B cell (primary cell): Measurements from ENCODE around the gene FBXO10. TPM values are rescaled to one million over a fixed set of nuclear protein-coding genes. Genes with fewer than 3 reads are reported as not detected.

ENCODE experiments used
- ATAC-seq: fragments of 200-7000 bp; cut with Tn5 transposase; one replicate; pipeline ENCODE4 v1.10.0; 2021; ENCODE audit warnings: low read depth, mild to moderate bottlenecking, moderate number of reproducible peaks, moderate library complexity
- CTCF ChIA-PET: fragments of 350-600 bp; sonication (Branson Sonifier 250); formaldehyde crosslinking; loops from one replicate; lab custom pipeline; 2021; ENCODE audit warnings: antibody characterized with exemption, inconsistent platforms; lab: Charles Lee
- POLR2A ChIA-PET: fragments of 350-600 bp; sonication (Branson Sonifier 250); formaldehyde crosslinking; loops from one replicate; lab custom pipeline; 2021; ENCODE audit warnings: antibody characterized with exemption; lab: Charles Lee
- DNase-seq: peaks from one replicate; pipeline ENCODE4 v3.0.0; 2013
- H2AFZ ChIP-seq: 2 replicates; pipeline ENCODE4 v1.6.1; 2012; ENCODE audit warnings: mild to moderate bottlenecking, low read depth, low read length; ENCODE audit not compliant: insufficient read depth, poor library complexity, severe bottlenecking
- H3K27ac ChIP-seq, 2 donors: 1 replicate in 1 of 2; 2 replicates in 1 of 2; pipeline ENCODE4 v1.5.1; 2012 to 2013; ENCODE audit warnings: low read length in 2 of 2, mild to moderate bottlenecking in 2 of 2, moderate library complexity in 1 of 2
- H3K27me3 ChIP-seq, 4 experiments: fragments of 200-600 bp in 1 of 4; sonication (generic) in 1 of 4; replicated peaks in 1 of 4; 1 replicate in 2 of 4; 2 replicates in 2 of 4; pipeline versions ENCODE4 v1.6.1 to v1.7.0; 2013 to 2016; ENCODE audit warnings: low read length in 3 of 4, mild to moderate bottlenecking in 2 of 4, mixed read lengths in 1 of 4, moderate library complexity in 1 of 4; ENCODE audit not compliant: insufficient read depth in 4 of 4, control insufficient read depth in 3 of 4; ENCODE audit errors: control extremely low read depth in 1 of 4
- H3K36me3 ChIP-seq, 2 experiments: replicated peaks in 1 of 2; 1 replicate in 1 of 2; 2 replicates in 1 of 2; pipeline versions ENCODE4 v1.6.1 to v1.7.1; 2013; ENCODE audit warnings: low read length in 1 of 2; ENCODE audit not compliant: insufficient read depth in 2 of 2, control insufficient read depth in 1 of 2; ENCODE audit errors: control extremely low read depth in 1 of 2, extremely low read depth in 1 of 2
- H3K4me1 ChIP-seq, 2 donors: fragments of 200-600 bp in 1 of 2; sonication (generic) in 1 of 2; 1 replicate in 1 of 2; 2 replicates in 1 of 2; pipeline versions ENCODE4 v1.5.1 to v1.6.1; 2013 to 2017; ENCODE audit warnings: low read length in 2 of 2; ENCODE audit not compliant: control insufficient read depth in 2 of 2, insufficient read depth in 2 of 2
- H3K4me2 ChIP-seq: replicated peaks from 2 replicates; pipeline ENCODE3; 2012; ENCODE audit warnings: mild to moderate bottlenecking, low read depth, low read length; ENCODE audit not compliant: poor library complexity, severe bottlenecking
- H3K4me3 ChIP-seq, 5 experiments: fragments of 200-600 bp in 1 of 5; sonication (generic) in 1 of 5; 1 replicate in 3 of 5; 2 replicates in 2 of 5; pipeline versions ENCODE4 v1.5.1 to v1.7.0; 2011 to 2016; ENCODE audit warnings: low read length in 4 of 5, mild to moderate bottlenecking in 4 of 5, low read depth in 2 of 5, control low read depth in 1 of 5, moderate library complexity in 1 of 5; ENCODE audit not compliant: insufficient read depth in 1 of 5; ENCODE audit errors: control extremely low read depth in 1 of 5, extremely low read depth in 1 of 5
- H3K79me2 ChIP-seq: fragments of 200-600 bp; sonication (generic); one replicate; pipeline ENCODE4 v1.6.0; 2016; ENCODE audit warnings: low read length; ENCODE audit not compliant: control insufficient read depth, insufficient read depth
- H3K9ac ChIP-seq: fragments of 200-600 bp; sonication (generic); 2 replicates; pipeline ENCODE4 v1.6.1; 2017; ENCODE audit warnings: mild to moderate bottlenecking, low read length, moderate library complexity
- H3K9me3 ChIP-seq, 3 donors: one replicate each; pipeline versions ENCODE4 v1.6.1 to v1.7.1; 2013; ENCODE audit warnings: low read length in 2 of 3; ENCODE audit not compliant: control insufficient read depth in 2 of 3, insufficient read depth in 1 of 3; ENCODE audit errors: control extremely low read depth in 1 of 3
- H4K20me1 ChIP-seq: 2 replicates; pipeline ENCODE4 v1.6.0; 2012; ENCODE audit warnings: mild to moderate bottlenecking, low read length; ENCODE audit not compliant: insufficient read depth, control insufficient read depth, poor library complexity, severe bottlenecking
- H3K27ac Mint-ChIP-seq: one replicate; pipeline ENCODE4 v1.8.0; 2021; ENCODE audit warnings: mixed read lengths
- H3K27me3 Mint-ChIP-seq: one replicate; pipeline ENCODE4 v1.8.0; 2021; ENCODE audit warnings: mixed read lengths
- H3K4me1 Mint-ChIP-seq: one replicate; pipeline ENCODE4 v1.8.0; 2021; ENCODE audit warnings: mixed read lengths
- H3K4me3 Mint-ChIP-seq: one replicate; pipeline ENCODE4 v1.8.0; 2021; ENCODE audit warnings: mixed read lengths
- H3K9me3 Mint-ChIP-seq: one replicate; pipeline ENCODE4 v1.8.0; 2022; ENCODE audit warnings: mixed read lengths; ENCODE audit not compliant: insufficient read depth
- EZH2 ChIP-seq: IDR thresholded peaks from 2 replicates; pipeline ENCODE4 v1.6.1; 2012; ENCODE audit warnings: borderline replicate concordance, low read depth, mild to moderate bottlenecking, moderate library complexity, low read length; ENCODE audit not compliant: insufficient read depth, poor library complexity, severe bottlenecking
- WGBS: methylation state at CpG from one replicate; pipeline ENCODE4 v1.1.5; 2013; ENCODE audit warnings: missing lambda C conversion rate; ENCODE audit not compliant: insufficient coverage; 5-methylcytosine and 5-hydroxymethylcytosine counted together
- intact Hi-C: fragments of 100-400 bp; cut with micrococcal nuclease; formaldehyde crosslinking; loops from one replicate; pipeline ENCODE4 v1.10.0; 2022
- polyA plus RNA-seq: library from polyadenylated mRNA; depleted of rRNA; stranded (reverse); fragments of >200 nt; gene quantifications from 2 replicates; pipeline ENCODE4 v1.2.3, GENCODE V29; 2012
- total RNA-seq, 2 donors: library from RNA; stranded (reverse); fragments of 120-200 nt in 1 of 2; gene quantifications; 1 replicate in 1 of 2; 2 replicates in 1 of 2; pipeline versions ENCODE4 v1.2.3 to v1.2.4, GENCODE V29; 2013 to 2022
- TF ChIP-seq, protein P1 (sequence below): fragments of 200-600 bp; IDR thresholded peaks from one replicate; pipeline ENCODE4 v1.8.0; 2022; ENCODE audit warnings: antibody characterized with exemption, mild to moderate bottlenecking

Gene FBXO10
- total and polyA plus RNA-seq, 2 donors (not counting 1 experiment from before 2014, with no cell fraction given): 18.6 to 67.3 TPM

GRCh38 chr9:37486256-37486615 lies 89.9 kb downstream of the FBXO10 start:
- Mint-ChIP-seq H3K9me3 (no peaks in the 10 kb centered on the region), H3K27me3 (peaks cover 6% of the 10 kb centered on the region), H3K27ac (peak overlapping the region; percentile 95), H3K4me1 (peaks cover 32% of the 10 kb centered on the region), H3K4me3 (peak overlapping the region; percentile 94)
- peak overlapping the region; percentile 98 for H3K4me2 ChIP-seq
- H3K9ac ChIP-seq: peak overlapping the region; percentile 83
- H3K27ac ChIP-seq: peak overlapping the region; percentile 18 to 62
- no peaks in the 10 kb centered on the region for H4K20me1 ChIP-seq
- peak overlapping the region; percentile 27 to 93 (median 89) for H3K4me3 ChIP-seq
- peaks cover 24 to 26% of the 10 kb centered on the region in 2 donors for H3K4me1 ChIP-seq
- intact Hi-C loops: loop anchor here (5.0 to 10.0 kb wide), 3 partner anchors 81 to 416 kb away; partner anchors contain the start of genes EXOSC3 and SLC25A51
- POLR2A ChIA-PET: interaction anchor here (1.0 to 2.0 kb wide), 3 partner anchors 20 to 106 kb away, joined by 5 to 10 read pairs (median 5); partner anchors contain the start of genes FBXO10, TOMM5 and ZBTB5
- no peaks in the 10 kb centered on the region for H3K9me3 ChIP-seq
- no peak for TF ChIP-seq EZH2
- TF ChIP-seq, protein P1, sequence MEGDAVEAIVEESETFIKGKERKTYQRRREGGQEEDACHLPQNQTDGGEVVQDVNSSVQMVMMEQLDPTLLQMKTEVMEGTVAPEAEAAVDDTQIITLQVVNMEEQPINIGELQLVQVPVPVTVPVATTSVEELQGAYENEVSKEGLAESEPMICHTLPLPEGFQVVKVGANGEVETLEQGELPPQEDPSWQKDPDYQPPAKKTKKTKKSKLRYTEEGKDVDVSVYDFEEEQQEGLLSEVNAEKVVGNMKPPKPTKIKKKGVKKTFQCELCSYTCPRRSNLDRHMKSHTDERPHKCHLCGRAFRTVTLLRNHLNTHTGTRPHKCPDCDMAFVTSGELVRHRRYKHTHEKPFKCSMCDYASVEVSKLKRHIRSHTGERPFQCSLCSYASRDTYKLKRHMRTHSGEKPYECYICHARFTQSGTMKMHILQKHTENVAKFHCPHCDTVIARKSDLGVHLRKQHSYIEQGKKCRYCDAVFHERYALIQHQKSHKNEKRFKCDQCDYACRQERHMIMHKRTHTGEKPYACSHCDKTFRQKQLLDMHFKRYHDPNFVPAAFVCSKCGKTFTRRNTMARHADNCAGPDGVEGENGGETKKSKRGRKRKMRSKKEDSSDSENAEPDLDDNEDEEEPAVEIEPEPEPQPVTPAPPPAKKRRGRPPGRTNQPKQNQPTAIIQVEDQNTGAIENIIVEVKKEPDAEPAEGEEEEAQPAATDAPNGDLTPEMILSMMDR: no peak
- DNase-seq (peak; percentile 29), ATAC-seq (no peak)
- H3K27me3 ChIP-seq: peaks cover 0 to 4% (median 2%) of the 10 kb centered on the region in 4 experiments
- H3K36me3 ChIP-seq: peaks cover 0 to 15% of the 10 kb centered on the region in 2 experiments
- WGBS: 0% methylated on average over 7 of the region's 7 CpGs
- CTCF ChIA-PET: interaction anchor here (0.9 to 1.2 kb wide), 5 partner anchors 9 to 614 kb away, joined by 3 to 7 read pairs (median 4); partner anchors contain the start of gene TOMM5
- peak overlapping the region; percentile 91 for H2AFZ ChIP-seq
- H3K79me2 ChIP-seq: peaks cover 31% of the 10 kb centered on the region
